ENCODE measurements around the gene SLC26A8. TPM values are rescaled to one million over a fixed set of nuclear protein-coding genes. Genes with fewer than 3 reads are reported as not detected.

Gene SLC26A8
- total and polyA plus RNA-seq, 2 experiments from 2014 or later = 0.89 to 2.9 TPM

- Mint-ChIP-seq H3K4me3 (no peak overlapping the region), H3K4me1 (no peaks in the 10 kb centered on the region), H3K27ac (no peak overlapping the region), H3K27me3 (ENCODE audit: insufficient read depth, low read depth, poor library complexity) (no peaks in the 10 kb centered on the region), H3K9me3 (no peaks in the 10 kb centered on the region), H3K36me3 (ENCODE audit: low read depth) (peaks cover 10% of the 10 kb centered on the region)
- H4K20me1 ChIP-seq (replicated peaks; ENCODE audit: insufficient read depth) = peaks cover 10% of the 10 kb centered on the region; the same call in 1 of the 2 replicates
- H3K27me3 ChIP-seq (ENCODE audit: insufficient read depth) = no peaks in the 10 kb centered on the region
- no peak overlapping the region for H2AFZ ChIP-seq
- no peaks in the 10 kb centered on the region for H3K4me1 ChIP-seq (ENCODE audit: insufficient read depth)
- H3F3A ChIP-seq (replicated peaks; ENCODE audit: low read depth) = no peaks in the 10 kb centered on the region
- H3K36me3 ChIP-seq (ENCODE audit: insufficient read depth) = no peaks in the 10 kb centered on the region
- H3K4me3 ChIP-seq = no peak overlapping the region
- H3K4me2 ChIP-seq = no peak overlapping the region
- no peak overlapping the region for H3K27ac ChIP-seq (ENCODE audit: low read depth)
- no peak for TF ChIP-seq REST (IDR thresholded peaks at IDR 0.05; ENCODE audit: unreplicated experiment)
- TF ChIP-seq EZH2phosphoT487 (IDR thresholded peaks at IDR 0.05; ENCODE audit: unreplicated experiment) = no peak
- no peak for TF ChIP-seq JUNB (IDR thresholded peaks at IDR 0.05; ENCODE audit: unreplicated experiment)
- TF ChIP-seq CREB1 (CRISPR knock-in tag; IDR thresholded peaks at IDR 0.05; ENCODE audit: low read depth) = no peak
- no peak for TF ChIP-seq ZNF114 (CRISPR knock-in tag; IDR thresholded peaks at IDR 0.05)
- no peak for TF ChIP-seq STAT1 (IDR thresholded peaks at IDR 0.05; ENCODE audit: unreplicated experiment)
- no peak for TF ChIP-seq POLR2AphosphoS5 (IDR thresholded peaks at IDR 0.05; ENCODE audit: low read depth)
- TF ChIP-seq, protein P1, sequence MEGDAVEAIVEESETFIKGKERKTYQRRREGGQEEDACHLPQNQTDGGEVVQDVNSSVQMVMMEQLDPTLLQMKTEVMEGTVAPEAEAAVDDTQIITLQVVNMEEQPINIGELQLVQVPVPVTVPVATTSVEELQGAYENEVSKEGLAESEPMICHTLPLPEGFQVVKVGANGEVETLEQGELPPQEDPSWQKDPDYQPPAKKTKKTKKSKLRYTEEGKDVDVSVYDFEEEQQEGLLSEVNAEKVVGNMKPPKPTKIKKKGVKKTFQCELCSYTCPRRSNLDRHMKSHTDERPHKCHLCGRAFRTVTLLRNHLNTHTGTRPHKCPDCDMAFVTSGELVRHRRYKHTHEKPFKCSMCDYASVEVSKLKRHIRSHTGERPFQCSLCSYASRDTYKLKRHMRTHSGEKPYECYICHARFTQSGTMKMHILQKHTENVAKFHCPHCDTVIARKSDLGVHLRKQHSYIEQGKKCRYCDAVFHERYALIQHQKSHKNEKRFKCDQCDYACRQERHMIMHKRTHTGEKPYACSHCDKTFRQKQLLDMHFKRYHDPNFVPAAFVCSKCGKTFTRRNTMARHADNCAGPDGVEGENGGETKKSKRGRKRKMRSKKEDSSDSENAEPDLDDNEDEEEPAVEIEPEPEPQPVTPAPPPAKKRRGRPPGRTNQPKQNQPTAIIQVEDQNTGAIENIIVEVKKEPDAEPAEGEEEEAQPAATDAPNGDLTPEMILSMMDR (conservative IDR thresholded peaks at IDR 0.05; ENCODE audit: low read depth in 2 of 2) = no peak
- no peak for TF ChIP-seq EZH2 (IDR thresholded peaks at IDR 0.05; ENCODE audit: low read depth, unreplicated experiment)
- TF ChIP-seq ZNF462 (CRISPR knock-in tag; IDR thresholded peaks at IDR 0.05) = no peak
- no peak for TF ChIP-seq ZNF331 (CRISPR knock-in tag; IDR thresholded peaks at IDR 0.05; ENCODE audit: low read depth)
- TF ChIP-seq NANOG (IDR thresholded peaks at IDR 0.05; ENCODE audit: borderline replicate concordance) = no peak
- no peak for TF ChIP-seq ETS1 (IDR thresholded peaks at IDR 0.05)
- ATAC-seq = no peak
- peaks cover 24% of the 10 kb centered on the region; the same call in 1 of the 2 replicates for H3K79me2 ChIP-seq (replicated peaks; ENCODE audit: insufficient read depth)
- DNase-seq (ENCODE audit: low spot score) = no peak
- no peaks in the 10 kb centered on the region for H3K9me2 ChIP-seq (ENCODE audit: insufficient read depth)
Observed at GRCh38 chr6:36063318-36064060, 39.0 kb upstream of the SLC26A8 start.

Data from GM23338 (cell line).